Measurements from ENCODE around the gene AHRR.
A peak's percentile ranks its signal among the peaks of the same experiment; 100 is the strongest.
"Not testable (repeated sequence)": the region's sequence is repeated elsewhere in the genome, so short reads cannot be mapped to it uniquely, and the experiment has no call there.

Gene AHRR

DNA sequence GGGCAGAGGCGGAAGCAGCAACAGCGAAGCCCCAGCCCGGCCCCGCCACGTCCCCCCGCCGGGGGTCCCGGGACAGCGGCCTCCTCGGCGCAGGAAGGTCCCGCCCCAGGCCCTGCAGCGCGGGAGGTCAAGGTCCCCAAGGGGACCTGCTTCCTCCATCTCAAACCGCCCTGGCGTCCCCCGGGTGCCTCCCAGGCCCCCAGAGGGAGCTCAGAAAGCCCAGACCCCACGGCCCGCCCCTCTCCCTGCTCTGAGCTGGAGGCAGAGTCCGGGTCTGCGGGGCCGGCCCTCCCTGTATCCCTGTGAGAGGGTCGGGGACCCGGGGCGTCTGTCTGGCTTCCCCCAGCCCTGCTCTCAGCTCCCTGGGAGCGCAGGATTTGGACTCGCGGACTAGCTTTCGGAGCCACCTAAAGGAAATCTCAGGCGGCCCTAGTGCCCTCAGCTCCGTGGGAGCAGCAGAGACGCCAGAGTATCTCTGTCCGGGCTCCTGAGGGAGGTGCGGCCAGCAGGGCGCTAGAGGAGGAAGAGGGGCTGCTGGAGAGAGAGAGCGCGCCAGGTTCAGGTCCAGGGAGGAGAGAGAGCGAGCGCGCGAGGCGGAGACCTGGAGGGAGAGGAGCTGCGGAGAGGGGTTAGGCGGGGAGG lies 152.2 kb downstream of the AHRR start:
- Histone ChIP-seq H2AK5ac (ENCODE audit: low read length) (peak overlapping the region; percentile 39), H2BK5ac (ENCODE audit: low read depth, low read length, poor library complexity) (no peak overlapping the region), H4K8ac (ENCODE audit: low read depth, low read length) (peak overlapping the region; percentile 84), H3K4me2 (ENCODE audit: low read length) (peak overlapping the region; percentile 99), H3K36me3 (ENCODE audit: control insufficient read depth in 1 of 2, insufficient read depth in 2 of 2, low read length in 2 of 2) (peaks cover 6 to 12% of the 10 kb centered on the region in 2 experiments), H3K4ac (ENCODE audit: low read depth, low read length) (peak overlapping the region; percentile 23), H3K9me3 (ENCODE audit: insufficient read depth, low read depth, low read length) (peaks cover 5% of the 10 kb centered on the region), H3K79me2 (ENCODE audit: control insufficient read depth, insufficient read depth, low read length, poor library complexity) (peaks cover 11% of the 10 kb centered on the region), H3K4me1 (ENCODE audit: control insufficient read depth in 1 of 2, insufficient read depth in 2 of 2, low read length in 2 of 2) (peaks cover 13% of the 10 kb centered on the region in 2 experiments), H4K12ac (ENCODE audit: low read depth, low read length) (peak overlapping the region; percentile 52), H3K18ac (ENCODE audit: low read length) (no peak overlapping the region), H3K14ac (ENCODE audit: low read length) (peak overlapping the region; percentile 66), H4K91ac (ENCODE audit: low read depth, low read length) (peak overlapping the region; percentile 53), H3K27me3 (ENCODE audit: insufficient read depth, low read length) (peaks cover 6% of the 10 kb centered on the region), H3K79me1 (ENCODE audit: low read length) (peaks cover 16% of the 10 kb centered on the region), H3K23ac (ENCODE audit: low read length) (no peak overlapping the region), H3K27ac (ENCODE audit: low read depth, low read length) (no peak overlapping the region), H2BK12ac (ENCODE audit: low read length) (no peak overlapping the region), H2AFZ (ENCODE audit: insufficient read depth, low read length, poor library complexity) (peak overlapping the region; percentile 17), H2BK120ac (ENCODE audit: insufficient read depth, low read length, poor library complexity) (peak overlapping the region; percentile 55), H3K9ac (ENCODE audit: low read length) (peak overlapping the region; percentile 81), H3K4me3 (ENCODE audit: low read depth, low read length) (peak overlapping the region; percentile 94)
- peak; percentile 28 to 68 for DNase-seq
- WGBS (ENCODE audit: extremely low coverage, insufficient coverage, insufficient read length): no CpG with 5 or more reads among the region's 44 CpGs

DNA sequence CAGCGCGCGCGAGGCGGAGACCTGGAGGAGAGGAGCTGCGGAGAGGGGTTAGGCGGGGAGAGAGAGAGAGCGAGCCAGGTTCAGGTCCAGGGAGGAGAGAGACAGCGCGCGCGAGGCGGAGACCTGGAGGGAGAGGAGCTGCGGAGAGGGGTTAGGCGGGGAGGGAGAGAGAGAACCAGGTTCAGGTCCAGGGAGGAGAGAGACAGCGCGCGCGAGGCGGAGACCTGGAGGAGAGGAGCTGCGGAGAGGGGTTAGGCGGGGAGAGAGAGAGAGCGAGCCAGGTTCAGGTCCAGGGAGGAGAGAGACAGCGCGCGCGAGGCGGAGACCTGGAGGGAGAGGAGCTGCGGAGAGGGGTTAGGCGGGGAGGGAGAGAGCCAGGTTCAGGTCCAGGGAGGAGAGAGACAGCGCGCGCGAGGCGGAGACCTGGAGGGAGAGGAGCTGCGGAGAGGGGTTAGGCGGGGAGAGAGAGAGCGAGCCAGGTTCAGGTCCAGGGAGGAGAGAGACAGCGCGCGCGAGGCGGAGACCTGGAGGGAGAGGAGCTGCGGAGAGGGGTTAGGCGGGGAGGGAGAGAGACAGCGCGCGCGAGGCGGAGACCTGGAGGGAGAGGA lies 152.8 kb downstream of the AHRR start:
- not testable (repeated sequence) for H3K23ac ChIP-seq (ENCODE audit: low read length); H3K27ac ChIP-seq (ENCODE audit: low read depth, low read length); H2AFZ ChIP-seq (ENCODE audit: insufficient read depth, low read length, poor library complexity); H3K14ac ChIP-seq (ENCODE audit: low read length); H3K27me3 ChIP-seq (ENCODE audit: insufficient read depth, low read length); H3K4ac ChIP-seq (ENCODE audit: low read depth, low read length); H2BK120ac ChIP-seq (ENCODE audit: insufficient read depth, low read length, poor library complexity); H3K4me3 ChIP-seq (ENCODE audit: low read depth, low read length); H2BK12ac ChIP-seq (ENCODE audit: low read length); H3K18ac ChIP-seq (ENCODE audit: low read length); H2BK5ac ChIP-seq (ENCODE audit: low read depth, low read length, poor library complexity); H4K8ac ChIP-seq (ENCODE audit: low read depth, low read length); H4K91ac ChIP-seq (ENCODE audit: low read depth, low read length); H2AK5ac ChIP-seq (ENCODE audit: low read length); H3K9ac ChIP-seq (ENCODE audit: low read length); H3K9me3 ChIP-seq (ENCODE audit: insufficient read depth, low read depth, low read length); H4K12ac ChIP-seq (ENCODE audit: low read depth, low read length); DNase-seq
- Histone ChIP-seq H3K79me1 (ENCODE audit: low read length) (peaks cover 16% of the 10 kb centered on the region), H3K4me1 (ENCODE audit: control insufficient read depth in 1 of 2, insufficient read depth in 2 of 2, low read length in 2 of 2) (peaks cover 13% of the 10 kb centered on the region in 2 experiments), H3K79me2 (ENCODE audit: control insufficient read depth, insufficient read depth, low read length, poor library complexity) (peaks cover 11% of the 10 kb centered on the region), H3K36me3 (ENCODE audit: control insufficient read depth in 1 of 2, insufficient read depth in 2 of 2, low read length in 2 of 2) (peaks cover 6 to 12% of the 10 kb centered on the region in 2 experiments), H3K4me2 (ENCODE audit: low read length) (peak overlapping the region; percentile 99)
- WGBS (ENCODE audit: extremely low coverage, insufficient coverage, insufficient read length): no CpG with 5 or more reads among the region's 50 CpGs

GRCh38 chr5:474840-475661 lies 153.5 kb downstream of the AHRR start:
- no peak overlapping the region for H4K12ac ChIP-seq (ENCODE audit: low read depth, low read length)
- no peak overlapping the region for H3K14ac ChIP-seq (ENCODE audit: low read length)
- H3K9ac ChIP-seq (ENCODE audit: low read length): no peak overlapping the region
- no peak for DNase-seq
- H2AK5ac ChIP-seq (ENCODE audit: low read length): no peak overlapping the region
- H3K9me3 ChIP-seq (ENCODE audit: insufficient read depth, low read depth, low read length): peaks cover 5% of the 10 kb centered on the region
- H3K79me2 ChIP-seq (ENCODE audit: control insufficient read depth, insufficient read depth, low read length, poor library complexity): peaks cover 11% of the 10 kb centered on the region
- H2BK5ac ChIP-seq (ENCODE audit: low read depth, low read length, poor library complexity): no peak overlapping the region
- H3K4me2 ChIP-seq (ENCODE audit: low read length): peak overlapping the region; percentile 73
- no peak overlapping the region for H3K23ac ChIP-seq (ENCODE audit: low read length)
- peaks cover 13% of the 10 kb centered on the region in 2 experiments for H3K4me1 ChIP-seq (ENCODE audit: control insufficient read depth in 1 of 2, insufficient read depth in 2 of 2, low read length in 2 of 2)
- H3K36me3 ChIP-seq (ENCODE audit: control insufficient read depth in 1 of 2, insufficient read depth in 2 of 2, low read length in 2 of 2): peaks cover 6 to 10% of the 10 kb centered on the region in 2 experiments
- H2BK120ac ChIP-seq (ENCODE audit: insufficient read depth, low read length, poor library complexity): no peak overlapping the region
- no peak overlapping the region for H2BK12ac ChIP-seq (ENCODE audit: low read length)
- H3K79me1 ChIP-seq (ENCODE audit: low read length): peaks cover 16% of the 10 kb centered on the region
- H3K4me3 ChIP-seq (ENCODE audit: low read depth, low read length): no peak overlapping the region
- no peak overlapping the region for H3K27ac ChIP-seq (ENCODE audit: low read depth, low read length)
- no peak overlapping the region for H3K18ac ChIP-seq (ENCODE audit: low read length)
- H3K27me3 ChIP-seq (ENCODE audit: insufficient read depth, low read length): peaks cover 6% of the 10 kb centered on the region
- no peak overlapping the region for H2AFZ ChIP-seq (ENCODE audit: insufficient read depth, low read length, poor library complexity)
- H3K4ac ChIP-seq (ENCODE audit: low read depth, low read length): no peak overlapping the region
- H4K91ac ChIP-seq (ENCODE audit: low read depth, low read length): no peak overlapping the region
- WGBS (ENCODE audit: extremely low coverage, insufficient coverage, insufficient read length): no CpG with 5 or more reads among the region's 50 CpGs
- no peak overlapping the region for H4K8ac ChIP-seq (ENCODE audit: low read depth, low read length)

DNA sequence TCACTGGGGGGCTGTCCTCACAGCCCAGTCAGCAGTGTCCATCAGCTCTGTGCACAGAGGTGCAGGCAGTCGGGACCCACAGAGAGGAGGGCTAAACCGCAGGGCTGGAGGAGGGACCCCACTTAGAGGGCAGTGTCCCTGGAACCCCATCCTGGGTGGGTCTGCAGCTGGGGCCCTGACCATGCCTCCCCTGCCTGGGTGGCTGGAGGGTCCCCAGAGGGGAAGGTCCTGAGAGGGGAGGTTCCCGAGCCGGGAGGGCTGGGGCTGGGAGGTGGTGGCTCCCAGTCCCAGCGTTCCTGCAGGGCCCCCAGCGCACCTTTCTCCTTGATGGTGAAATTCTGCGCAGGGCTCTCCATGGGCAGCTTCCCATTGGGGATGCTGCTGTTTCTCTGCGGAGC lies 154.2 kb downstream of the AHRR start:
- H3K14ac ChIP-seq (ENCODE audit: low read length): no peak overlapping the region
- H3K9me3 ChIP-seq (ENCODE audit: insufficient read depth, low read depth, low read length): peaks cover 4% of the 10 kb centered on the region
- H3K79me1 ChIP-seq (ENCODE audit: low read length): peaks cover 16% of the 10 kb centered on the region
- H2BK120ac ChIP-seq (ENCODE audit: insufficient read depth, low read length, poor library complexity): no peak overlapping the region
- H3K4me3 ChIP-seq (ENCODE audit: low read depth, low read length): no peak overlapping the region
- no peak overlapping the region for H3K9ac ChIP-seq (ENCODE audit: low read length)
- no CpG with 5 or more reads among the region's 8 CpGs for WGBS (ENCODE audit: extremely low coverage, insufficient coverage, insufficient read length)
- peaks cover 11% of the 10 kb centered on the region for H3K79me2 ChIP-seq (ENCODE audit: control insufficient read depth, insufficient read depth, low read length, poor library complexity)
- no peak overlapping the region for H3K4me2 ChIP-seq (ENCODE audit: low read length)
- H3K23ac ChIP-seq (ENCODE audit: low read length): no peak overlapping the region
- no peak overlapping the region for H3K4ac ChIP-seq (ENCODE audit: low read depth, low read length)
- H3K4me1 ChIP-seq (ENCODE audit: control insufficient read depth in 1 of 2, insufficient read depth in 2 of 2, low read length in 2 of 2): peaks cover 13% of the 10 kb centered on the region in 2 experiments
- H2AFZ ChIP-seq (ENCODE audit: insufficient read depth, low read length, poor library complexity): no peak overlapping the region
- H3K27me3 ChIP-seq (ENCODE audit: insufficient read depth, low read length): peaks cover 6% of the 10 kb centered on the region
- H2AK5ac ChIP-seq (ENCODE audit: low read length): no peak overlapping the region
- H3K18ac ChIP-seq (ENCODE audit: low read length): no peak overlapping the region
- no peak overlapping the region for H4K12ac ChIP-seq (ENCODE audit: low read depth, low read length)
- no peak overlapping the region for H4K8ac ChIP-seq (ENCODE audit: low read depth, low read length)
- no peak overlapping the region for H2BK12ac ChIP-seq (ENCODE audit: low read length)
- DNase-seq: no peak
- H4K91ac ChIP-seq (ENCODE audit: low read depth, low read length): no peak overlapping the region
- H3K36me3 ChIP-seq (ENCODE audit: control insufficient read depth in 1 of 2, insufficient read depth in 2 of 2, low read length in 2 of 2): peaks cover 6 to 8% of the 10 kb centered on the region in 2 experiments
- H2BK5ac ChIP-seq (ENCODE audit: low read depth, low read length, poor library complexity): no peak overlapping the region
- no peak overlapping the region for H3K27ac ChIP-seq (ENCODE audit: low read depth, low read length)
